Activated CD4-positive, alpha-beta T cell treated with anti-CD3 and anti-CD28 coated beads, Interleukin-2, Interleukin-6, amounts not matched to agents 100 ng/mL and 50 ng/mL, durations not matched to agents 16 hours and 8 hours (primary cell): Measurements from ENCODE around the gene ZSWIM3.

Experiments used
- DNase-seq: peaks from one replicate; pipeline ENCODE4 v3.0.0-alpha.2; 2020

Gene ZSWIM3

DNA sequence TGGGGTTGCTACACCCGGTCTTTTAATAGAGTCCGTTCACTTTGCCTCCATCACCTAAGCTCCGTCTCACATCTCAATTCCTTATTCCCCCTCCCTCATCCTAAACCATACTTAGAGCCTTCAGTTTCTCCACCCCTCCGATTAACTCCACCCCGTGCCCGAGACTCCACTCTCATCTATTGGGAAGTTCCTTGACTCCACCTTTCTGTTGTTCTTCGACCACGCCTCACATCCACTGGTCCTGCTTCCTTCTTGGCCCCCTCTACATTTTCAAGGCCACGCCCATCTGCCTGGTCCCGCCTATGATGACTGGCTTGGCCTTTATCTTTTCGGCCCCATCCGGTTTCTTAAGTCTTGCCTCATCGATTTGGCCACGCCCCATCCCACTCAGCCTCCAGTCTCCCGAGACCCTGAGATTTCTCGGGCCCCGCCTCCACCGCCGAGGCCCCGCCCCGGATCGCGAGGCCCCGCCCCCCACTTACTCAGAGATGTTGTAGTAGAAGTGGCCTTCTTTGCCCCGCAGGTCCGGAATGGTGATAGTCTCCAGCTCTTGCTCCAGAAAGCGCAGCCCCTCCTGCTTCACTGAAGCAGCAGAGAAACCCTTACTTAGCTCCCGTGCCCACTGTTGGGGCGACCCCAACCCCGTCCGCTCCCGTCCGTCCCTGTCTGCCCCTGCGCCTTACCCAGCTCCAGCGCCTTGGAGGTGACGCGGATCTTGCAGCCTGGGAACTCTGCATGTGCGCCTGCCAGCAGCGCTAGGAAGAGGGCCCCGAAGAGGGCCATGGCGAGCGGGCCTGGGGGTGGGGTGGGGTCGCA, 53.5 kb downstream of the ZSWIM3 start:
- DNase-seq, result peak; percentile 97

DNA sequence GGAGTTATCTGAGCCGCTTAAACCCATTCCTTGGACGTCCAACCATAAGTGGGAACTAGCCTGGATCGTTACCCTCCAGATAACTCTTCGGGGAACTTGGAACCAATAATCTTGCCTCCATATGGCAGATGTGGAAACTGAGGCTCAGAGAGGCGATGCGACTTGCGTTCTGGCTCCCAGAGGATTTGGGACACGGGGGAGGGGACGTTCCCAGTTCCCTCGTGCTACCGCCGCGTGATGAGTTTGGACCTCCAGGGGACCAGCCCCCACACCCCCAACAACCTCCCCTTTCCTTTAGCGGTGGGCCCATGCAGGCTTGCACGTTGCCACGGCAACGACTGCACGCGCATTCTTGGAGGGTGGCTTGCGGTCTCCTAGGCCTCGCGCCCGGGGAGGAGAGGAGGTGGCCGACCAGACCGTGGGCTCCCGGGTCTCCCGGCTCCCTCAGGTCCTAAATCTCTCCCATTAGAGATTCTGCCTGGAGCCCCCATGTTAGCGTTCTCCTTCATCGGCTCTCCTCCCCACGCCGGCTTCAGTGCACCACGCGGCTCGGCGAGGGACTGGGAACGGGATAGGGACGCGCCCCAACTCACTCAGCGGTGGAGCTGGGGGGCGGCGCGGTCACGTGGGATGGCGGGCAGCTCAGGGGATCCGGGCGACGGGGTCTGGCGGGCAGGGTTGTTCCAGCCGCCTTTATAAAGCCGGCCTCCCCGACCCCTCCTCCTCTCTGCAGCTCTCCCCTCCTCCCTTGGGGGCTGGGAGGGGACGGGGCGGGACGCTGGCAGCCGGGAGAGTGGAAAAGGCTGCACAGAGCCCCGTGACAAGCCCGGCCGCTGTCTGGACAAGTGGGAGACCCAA, 54.3 kb downstream of the ZSWIM3 start, which contains the start of gene PLTP:
PLTP (minus strand) TSS at position 670 of the 858 bp plus-strand sequence. CDS start 703 bp downstream, outside the sequence.
- peak; percentile 26 for DNase-seq

DNA sequence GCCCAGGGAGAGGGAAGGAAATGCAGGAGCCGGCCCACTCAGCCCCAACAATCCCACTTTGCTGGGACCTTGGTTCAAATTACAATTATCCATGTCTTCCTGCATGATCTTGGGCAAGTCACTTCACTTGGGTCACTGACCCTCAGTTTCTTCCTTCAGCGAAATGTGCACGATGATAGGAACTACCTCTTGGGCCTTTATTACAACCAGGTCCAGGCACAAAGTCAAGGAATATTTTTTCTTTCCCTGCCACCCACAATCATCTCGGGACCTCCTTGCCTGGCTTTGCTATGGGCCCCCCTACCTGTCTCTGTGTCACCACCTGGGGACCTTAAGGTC, 54.9 kb downstream of the ZSWIM3 start:
- DNase-seq, result no peak

DNA sequence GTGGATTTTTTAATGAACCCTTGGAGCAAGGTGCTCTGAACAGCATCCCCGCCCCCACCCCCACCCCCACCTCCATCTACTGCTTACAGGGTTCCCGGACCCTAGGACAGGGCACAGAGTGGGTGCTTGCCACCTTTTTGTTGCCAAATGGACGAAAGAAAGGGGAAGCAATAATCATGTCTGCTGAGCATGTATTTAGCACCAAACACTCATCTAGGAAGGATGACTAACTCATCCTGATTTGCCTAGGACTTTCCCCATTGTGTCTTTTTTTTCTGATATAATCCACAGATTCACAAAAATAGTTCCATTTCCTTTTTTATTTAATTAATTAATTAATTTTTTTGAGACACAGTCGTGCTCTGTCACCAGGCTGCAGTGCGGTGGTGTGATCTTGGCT, 55.7 kb downstream of the ZSWIM3 start:
- DNase-seq, result no peak

DNA sequence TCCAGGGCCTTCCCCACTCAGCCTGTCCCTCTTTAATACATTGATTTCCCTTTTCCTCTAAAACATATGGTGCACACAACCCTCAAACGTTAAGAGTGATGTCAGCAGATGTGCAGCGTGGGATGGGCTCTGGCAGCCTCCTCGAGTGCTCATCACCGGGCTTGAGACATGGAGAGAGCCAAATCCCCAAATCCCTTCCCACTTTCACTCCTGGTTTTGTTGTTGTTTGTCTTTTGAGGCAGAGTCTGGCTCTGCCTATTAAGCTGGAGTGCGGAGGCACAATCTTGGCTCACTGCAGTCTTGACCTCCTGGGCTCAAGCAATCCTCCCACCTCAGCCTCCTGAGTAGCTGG, 60.4 kb downstream of the ZSWIM3 start:
- DNase-seq, result no peak

DNA sequence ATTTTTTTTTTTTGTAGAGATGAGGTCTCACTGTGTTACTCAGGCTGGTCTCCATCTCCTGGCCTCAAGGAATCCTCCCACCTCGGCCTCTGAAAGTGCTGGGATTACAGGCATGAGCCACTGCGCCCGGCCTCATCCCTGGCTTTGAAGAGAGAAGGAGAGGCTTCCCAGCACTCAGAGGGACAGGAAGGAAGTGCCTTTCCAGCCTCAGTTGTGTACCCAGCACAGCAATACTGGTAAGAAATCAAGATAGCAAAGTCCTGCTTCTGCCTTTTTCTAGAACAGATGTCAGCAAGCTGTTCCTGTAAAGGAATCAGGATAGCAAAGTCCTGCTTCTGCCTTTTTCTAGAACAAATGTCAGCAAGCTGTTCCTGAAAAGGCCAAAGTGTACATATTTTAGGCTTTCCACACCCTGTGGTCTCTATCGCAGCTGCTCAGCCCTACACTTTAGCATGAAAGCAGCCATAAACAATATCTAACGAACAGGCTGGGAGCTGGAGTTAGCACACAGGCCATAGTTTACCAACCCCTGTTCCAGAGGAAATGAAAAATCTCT, 60.8 kb downstream of the ZSWIM3 start:
- DNase-seq, result no peak

DNA sequence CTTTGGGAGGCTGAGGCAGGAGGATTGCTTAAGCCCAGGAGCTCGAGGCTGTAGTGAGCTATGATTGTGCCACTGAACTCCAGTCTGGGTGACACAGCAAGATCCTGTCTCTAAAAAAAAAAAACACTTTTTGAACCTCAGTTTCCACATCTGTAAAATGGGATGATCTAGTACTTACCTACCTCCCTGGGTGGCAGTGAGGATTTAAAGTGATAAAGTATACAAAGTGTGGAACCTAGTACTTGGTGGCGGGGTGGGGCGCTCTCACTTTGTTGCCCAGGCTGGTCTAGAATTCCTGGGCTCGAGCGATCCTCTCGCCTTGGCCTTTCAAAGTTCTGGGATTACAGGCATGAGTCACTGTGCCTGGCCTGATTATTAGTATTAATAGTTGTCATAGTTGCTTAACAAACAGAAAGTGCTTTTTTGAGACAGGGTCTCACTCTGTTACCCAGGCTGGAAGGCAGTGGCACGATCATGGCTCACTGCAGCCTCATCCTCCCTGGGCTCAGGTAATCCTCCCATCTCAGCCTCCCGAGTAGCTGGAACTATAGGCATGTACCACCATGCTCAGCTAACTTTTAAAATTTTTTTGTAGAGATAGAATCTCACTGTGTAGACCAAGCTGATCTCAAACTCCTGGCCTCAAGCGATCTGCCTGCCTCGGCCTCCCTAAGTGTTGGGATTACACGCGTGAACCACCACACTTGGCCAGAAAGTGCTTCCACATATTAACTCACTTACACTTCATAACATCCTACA, 61.5 kb downstream of the ZSWIM3 start:
- DNase-seq, result no peak

DNA sequence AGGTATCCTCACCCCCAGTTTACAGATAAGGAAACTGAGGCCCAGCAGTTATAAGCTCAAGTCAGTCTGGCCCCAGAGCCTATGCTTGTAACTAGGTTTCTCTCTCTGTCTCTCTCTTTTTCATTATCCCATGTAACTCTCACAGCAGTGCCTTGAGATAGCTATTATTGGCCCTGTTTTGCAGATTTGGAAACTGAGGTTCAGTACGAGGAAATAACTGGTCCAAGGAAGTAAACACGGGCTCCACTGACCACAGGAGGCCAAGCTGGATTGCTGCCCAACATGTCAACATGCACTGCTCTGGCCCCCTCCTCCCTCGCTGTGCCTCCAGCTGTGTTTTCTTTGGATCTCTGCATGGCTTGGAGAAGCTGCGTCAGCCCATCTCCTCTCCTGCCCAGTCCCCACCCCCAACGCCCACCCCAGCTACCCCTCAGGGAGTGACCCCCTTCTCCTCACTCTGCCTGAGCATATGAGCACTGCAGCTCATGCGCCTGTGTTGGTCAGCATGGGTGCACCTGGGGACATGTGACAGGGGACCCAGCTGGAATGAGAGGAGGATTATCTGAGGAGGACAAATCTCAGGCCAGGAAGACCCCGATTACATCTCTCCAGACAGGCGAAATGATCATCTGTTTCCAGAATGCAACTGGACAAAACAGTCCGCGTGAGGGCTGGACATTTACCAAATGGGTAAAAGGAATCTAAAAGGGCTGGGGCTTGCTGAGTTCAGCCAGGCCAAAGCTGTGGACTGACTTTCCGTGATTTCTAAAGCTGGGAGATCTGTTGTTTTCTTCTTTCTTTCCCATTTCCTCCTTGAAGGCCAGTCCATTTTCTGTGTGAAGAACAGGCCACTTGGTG, 62.4 kb downstream of the ZSWIM3 start:
- DNase-seq, result no peak

DNA sequence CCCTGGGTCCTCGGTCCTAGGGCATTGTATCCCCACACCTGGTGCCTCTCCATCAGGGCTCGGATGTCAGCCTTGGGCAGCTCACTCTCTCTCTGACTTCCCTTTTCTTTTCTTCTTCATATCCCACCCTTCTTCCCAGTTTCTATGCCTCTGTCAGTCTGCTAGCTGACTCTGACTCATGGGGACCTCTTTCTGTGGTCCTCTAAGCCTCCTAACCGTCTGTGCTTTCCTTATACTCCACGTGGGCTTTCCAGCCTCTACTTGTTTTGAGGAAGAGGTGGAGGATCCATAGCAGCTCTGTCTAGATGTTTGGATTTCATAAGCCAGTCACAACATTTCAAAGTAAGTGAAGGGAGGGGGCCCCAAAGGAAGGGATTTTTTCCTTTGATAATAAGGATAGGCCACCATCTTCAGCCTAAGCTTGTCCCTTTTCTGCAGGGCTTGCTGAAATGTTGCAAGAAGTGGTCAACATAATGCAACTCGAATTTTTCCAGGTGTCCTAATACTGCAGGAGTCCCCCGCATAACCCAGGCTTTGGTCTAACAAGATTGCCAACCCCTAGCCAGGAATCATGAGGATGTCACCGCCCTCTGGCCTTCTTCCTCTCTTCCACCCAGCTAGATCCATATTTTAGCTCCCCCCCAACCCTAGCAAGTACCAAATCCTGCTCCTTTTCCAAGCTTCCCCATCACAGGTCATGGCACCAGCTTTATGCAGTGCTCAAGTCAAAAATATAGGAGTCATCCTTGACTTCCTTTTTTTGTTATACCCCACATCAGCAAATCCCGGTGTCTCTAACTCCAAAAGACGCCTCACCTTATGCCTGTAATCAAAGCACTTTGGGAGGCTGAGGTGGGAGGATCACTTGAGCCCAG, 63.3 kb downstream of the ZSWIM3 start:
- DNase-seq, result no peak

DNA sequence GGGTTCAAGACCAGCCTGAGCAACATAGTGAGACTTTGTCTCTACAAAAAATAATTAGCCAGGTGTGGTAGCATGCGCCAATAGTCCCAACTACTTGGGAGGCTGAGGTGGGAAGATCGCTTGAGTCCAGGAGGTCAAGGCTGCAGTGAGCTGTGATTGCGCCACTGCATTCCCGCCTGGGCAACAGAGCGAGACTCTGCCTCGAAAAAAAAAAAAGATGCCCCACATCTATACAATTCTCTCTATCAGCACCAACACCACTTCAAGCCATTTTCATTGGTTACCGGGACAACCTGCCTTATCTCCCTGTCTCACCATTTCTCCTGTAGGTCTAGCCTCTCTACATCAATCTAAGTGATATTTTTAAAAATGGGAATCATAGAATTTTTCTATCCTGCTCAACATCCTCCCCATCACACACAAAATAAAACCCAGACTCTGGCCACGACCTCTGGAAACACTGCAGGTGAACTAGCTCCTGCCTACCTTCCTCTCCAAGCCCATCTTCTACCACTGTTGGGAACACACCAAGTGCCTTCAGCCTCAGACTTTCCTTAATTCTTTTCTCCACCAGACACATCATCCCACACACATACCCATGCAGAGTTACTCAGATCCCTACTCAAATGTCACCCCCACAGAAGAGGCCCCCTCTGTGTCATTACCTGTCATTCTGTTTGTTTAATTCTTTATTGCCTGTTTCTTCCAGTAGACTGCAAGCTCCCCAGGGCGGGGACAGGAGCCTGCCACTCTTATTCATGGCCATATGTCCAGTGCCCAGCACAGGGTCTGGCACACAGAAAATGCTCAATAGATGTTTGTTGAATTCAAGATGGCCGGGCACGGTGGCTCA, 64.1 kb downstream of the ZSWIM3 start:
- DNase-seq, result no peak

DNA sequence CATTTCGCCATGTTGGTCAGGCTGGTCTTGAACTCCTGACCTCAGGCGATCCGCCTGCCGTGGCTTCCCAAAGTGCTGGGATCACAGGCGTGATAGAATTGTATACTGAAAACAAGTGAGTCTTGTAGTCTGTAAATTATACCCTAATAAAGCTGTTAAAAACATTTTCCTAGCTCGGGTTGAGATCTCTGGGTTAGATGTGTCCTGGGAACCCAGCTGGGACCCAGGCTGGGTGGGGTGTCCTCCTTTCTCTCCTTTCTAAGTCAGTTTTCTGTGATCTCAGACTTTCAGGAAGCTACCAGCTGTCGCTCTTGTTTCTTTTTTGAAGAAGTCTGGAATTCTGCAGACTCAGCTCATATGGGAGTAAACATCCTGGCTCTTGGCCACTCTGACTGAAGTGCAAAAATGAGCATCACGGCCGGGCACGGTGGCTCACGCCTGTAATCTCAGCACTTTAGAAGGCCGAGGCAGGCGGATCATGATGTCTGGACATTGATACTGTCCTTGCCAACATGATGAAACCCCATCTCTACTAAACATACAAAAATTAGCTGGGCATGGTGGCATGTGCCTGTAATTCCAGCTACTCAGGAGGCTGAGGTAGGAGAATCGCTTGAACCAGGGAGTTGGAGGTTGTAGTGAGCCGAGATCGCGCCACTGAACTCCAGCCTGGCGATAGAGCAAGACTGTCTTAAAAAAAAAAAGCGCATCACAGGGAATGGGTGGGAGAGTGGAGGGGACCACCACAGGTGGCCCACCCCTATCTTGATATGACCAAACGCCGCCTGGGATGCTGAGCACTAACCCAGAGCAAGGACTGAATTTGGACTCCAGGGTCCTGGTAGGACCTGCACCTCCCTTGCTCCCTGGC, 67.2 kb downstream of the ZSWIM3 start:
- no peak for DNase-seq

DNA sequence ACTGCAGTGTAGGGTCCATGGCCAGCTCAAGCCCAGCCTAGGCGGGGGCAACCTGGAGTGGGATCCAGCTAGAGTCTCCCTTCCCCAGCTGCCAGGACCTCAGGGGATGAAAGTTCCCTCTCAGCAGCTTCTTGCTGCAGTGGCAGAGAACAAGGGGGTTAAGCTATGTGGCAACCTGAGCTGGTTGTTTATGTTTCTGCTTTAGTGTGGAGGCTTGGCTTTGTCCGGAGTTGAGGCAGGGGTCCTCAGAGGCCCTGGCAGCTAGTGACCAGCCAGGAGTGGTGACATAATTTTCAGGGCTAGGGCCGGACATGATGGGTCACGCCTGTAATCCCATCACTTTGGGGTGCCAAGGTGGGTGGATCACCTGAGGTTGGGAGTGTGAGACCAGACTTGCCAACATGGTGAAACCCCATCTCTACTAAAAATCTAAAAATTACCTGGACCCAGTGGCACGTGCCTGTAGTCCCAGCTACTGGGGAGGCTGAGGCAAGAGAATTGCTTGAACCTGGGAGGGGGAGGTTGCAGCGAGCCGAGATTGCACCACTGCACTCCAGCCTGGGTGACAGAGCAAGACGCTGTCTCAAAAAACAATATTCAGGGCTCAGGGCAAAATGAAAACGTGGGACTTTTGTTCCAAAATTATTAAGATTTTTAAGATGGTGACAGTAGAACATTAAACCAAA, 68.5 kb downstream of the ZSWIM3 start:
- DNase-seq, result no peak

DNA sequence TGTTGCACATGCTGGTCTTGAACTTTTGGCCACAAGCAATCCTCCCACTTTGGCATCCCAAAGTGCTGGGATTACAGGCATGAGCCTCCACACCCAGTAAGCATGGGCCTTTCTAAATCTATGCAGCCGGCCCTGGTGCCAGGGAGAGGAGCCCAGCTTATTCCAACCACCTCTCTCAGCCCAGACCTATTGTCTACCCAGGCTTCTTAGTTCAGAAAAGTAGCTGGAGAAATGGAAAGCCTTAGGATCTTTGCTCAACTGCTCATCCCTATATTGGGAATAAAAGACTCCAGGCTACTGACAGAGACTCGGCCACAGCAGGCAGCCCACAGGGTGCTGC, 69.3 kb downstream of the ZSWIM3 start:
- DNase-seq, result no peak

DNA sequence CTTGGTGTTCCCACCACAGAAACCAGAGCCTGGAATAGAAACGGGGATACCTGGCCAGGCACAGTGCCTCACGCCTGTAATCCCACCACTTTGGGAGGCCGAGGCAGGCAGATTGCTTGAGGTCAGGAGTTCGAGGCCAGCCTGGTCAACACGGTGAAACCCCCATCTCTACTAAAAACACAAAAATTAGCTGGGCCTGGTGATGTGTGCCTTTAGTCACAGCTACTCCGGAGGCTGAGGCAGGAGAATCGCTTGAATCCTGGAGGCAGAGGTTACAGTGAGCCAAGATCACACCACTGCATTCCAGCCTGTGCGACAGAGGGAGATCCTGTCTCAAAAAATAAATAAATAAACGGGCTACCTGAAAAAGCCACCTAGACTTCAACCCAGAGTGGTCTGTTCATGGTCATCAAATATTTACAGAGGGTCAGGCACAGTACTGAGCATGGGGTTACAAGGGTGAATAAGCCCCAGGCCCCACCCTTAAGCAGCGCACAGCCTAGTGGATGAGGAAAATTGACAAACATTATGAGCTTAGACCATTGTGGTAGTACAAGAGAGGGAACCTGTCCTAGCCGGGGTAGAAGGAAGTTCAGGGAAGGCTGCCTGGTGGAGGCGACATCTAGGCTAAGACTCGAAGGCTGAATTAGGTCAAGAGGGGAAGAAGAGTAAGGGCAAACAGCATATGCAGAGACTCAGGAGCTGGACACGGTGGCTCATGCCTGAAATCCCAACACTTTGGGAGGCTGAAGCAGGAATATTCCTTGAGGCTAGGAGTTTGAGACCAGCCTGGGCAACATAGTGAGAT, 69.9 kb downstream of the ZSWIM3 start:
- DNase-seq, result no peak
